HG02678 (cell line): ENCODE measurements around the gene DEFB127.
"Not testable (repeated sequence)": the region's sequence is repeated elsewhere in the genome, so short reads cannot be mapped to it uniquely, and the experiment has no call there.

Experiments used
- ATAC-seq: cut with Tn5 transposase; IDR thresholded peaks from one replicate; pipeline ENCODE4 v1.9.1; 2021; ENCODE audit warnings: mild to moderate bottlenecking, moderate library complexity; ENCODE audit not compliant: unreplicated experiment

DEFB127 gene

DNA sequence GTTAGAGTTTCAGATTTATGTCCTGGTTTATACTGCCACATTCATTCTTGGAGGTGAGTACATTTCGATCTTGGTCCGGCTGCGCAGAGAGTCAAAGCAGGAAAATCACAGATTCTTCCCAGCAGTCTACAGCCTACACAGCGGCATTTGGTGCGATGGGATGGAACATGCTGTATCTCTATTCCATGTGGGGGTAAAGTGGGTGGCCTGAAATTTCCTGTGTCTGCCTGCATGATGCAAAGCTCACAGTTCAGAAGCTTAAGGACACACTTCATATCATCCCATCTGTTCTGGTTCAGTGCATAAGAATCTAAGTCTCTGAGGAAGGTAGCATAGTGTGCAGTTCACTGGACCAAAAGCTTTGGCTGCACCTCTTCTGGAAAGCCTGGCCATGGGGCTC, at the start of gene DEFB127:
Gene DEFB127, plus strand, starts transcription at position 301 of the 400 bp plus-strand sequence. Its CDS starts 91 bp downstream, at position 392.
- no peak for ATAC-seq

DNA sequence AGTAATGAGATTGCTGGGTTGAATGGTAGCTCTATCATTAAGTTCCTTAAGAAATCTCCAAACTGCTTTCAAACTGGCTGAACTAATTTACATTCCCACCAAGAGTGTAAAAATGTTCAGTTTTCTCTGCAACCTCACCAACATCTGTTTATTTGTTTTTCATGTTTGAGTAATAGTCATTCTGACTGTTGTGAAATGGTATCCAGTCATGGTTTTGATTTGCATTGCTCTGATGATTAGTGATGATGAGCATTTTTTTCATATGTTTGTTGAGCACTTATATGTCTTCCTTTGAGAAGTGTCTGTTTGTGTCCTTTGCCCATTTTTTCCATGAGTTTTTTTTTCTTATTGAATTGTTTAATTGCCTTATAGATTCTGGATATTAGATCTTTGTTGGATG, 44.9 kb upstream of the DEFB127 start:
- ATAC-seq = no peak

GRCh38 chr20:117518-117917, 39.7 kb upstream of the DEFB127 start:
- no peak for ATAC-seq

DNA sequence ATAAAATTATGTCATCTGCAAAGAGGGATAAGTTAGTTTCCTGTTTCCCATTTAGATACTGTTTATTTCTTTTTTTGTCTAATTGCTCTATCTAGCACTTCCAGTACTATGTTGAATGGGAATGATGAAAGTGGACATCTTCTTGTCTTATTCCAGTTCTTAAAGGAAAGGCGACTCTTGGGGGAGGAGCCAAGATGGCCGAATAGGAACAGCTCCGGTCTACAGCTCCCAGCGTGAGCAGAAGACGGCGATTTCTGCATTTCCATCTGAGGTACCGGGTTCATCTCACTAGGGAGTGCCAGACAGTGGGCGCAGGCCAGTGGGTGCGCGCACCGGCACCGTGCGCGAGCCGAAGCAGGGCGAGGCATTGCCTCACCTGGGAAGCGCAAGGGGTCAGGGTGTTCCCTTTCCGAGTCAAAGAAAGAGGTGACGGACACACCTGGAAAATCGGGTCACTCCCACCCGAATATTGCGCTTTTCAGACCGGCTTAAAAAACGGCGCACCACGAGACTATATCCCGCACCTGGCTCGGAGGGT, 27.4 kb upstream of the DEFB127 start:
- ATAC-seq = not testable (repeated sequence)

DNA sequence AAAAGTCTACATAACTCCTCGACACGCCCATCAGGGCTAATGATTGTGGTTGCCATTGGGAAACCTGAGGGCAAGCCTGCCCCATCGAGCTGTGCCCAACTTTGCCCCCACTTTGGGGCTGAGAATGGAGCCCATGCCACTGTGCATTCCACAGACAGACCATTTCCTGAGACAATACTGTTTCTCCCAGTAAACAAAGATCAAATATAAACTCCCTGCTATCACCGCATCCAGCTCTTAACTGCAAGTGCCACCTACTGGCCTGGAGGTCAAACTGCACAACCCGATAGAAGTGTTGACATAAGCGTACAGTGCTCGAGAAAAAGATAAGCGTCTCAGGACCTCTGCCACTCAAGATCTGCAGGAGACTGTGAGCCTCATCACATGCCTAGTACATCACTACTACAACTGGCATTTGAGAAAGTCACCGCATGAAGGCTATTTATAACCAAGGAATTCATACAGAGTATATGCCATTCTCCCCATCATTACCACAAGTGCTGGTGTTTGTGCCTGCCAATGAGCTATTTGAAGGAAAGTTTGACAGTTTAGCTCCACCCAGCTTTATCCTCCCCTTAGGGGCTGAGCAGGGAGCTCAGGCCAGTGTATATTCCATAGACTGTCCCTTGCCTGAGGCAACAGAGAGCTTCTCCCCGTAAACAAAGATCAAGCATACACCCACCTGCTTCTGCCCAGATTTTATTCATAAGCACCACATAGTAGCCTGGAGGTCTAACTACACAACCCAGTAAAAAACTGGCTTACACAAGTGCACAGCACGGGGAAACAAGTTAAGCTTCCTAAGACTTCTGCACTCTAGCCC, 19.4 kb upstream of the DEFB127 start:
- no peak for ATAC-seq

DNA sequence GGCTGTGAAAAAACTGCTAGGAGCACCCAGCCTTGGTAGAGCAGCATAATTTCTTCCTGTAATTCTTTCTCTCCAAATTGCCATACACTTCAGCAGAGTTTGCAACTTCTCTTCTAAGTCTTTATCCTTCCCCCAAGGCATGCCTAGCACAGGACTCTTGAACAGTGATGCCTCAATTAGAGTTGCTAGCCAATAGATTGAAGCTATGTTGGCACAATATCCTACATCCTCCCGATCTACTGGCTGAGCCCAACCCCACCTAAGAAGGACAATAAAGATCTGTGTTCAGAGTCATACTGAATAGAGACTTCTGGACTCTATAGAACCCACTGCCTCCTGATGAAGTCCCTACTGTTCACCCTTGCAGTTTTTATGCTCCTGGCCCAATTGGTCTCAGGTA, 15.0 kb upstream of the DEFB127 start, which contains the start of gene DEFB126:
Gene DEFB126, plus strand, starts transcription at position 301 of the 400 bp plus-strand sequence. Its CDS starts 39 bp downstream, at position 340.
- ATAC-seq = no peak

DNA sequence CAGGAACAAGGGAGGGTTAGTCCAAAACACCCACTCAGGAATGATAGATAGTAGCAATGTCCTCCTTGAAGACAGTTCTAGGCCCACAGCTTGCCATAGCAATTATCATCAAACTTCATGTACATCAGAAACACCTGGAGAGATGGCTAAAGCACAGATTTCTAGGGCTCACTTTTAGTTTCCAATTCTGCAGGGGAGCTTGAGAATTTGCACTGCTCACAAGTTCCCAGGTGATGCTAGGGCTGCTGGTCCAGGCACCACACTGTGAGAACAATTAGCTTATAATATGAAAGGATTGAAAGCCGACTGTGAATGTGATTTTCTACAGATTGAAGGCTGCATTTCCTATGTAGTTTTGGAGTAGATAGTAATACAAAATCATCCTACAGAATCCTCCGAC, 11.4 kb upstream of the DEFB127 start:
- no peak for ATAC-seq

- ATAC-seq = no peak
These were observed 5.1 kb upstream of the DEFB127 start for GRCh38 chr20:152131-152530.

GRCh38 chr20:164618-165017, 7.4 kb downstream of the DEFB127 start:
- no peak for ATAC-seq

GRCh38 chr20:168876-169275, 11.6 kb downstream of the DEFB127 start:
- no peak for ATAC-seq

- no peak for ATAC-seq
These were observed 27.0 kb downstream of the DEFB127 start for GRCh38 chr20:184288-184687.

- no peak for ATAC-seq
These were observed 30.5 kb downstream of the DEFB127 start for GRCh38 chr20:187733-188132.

- no peak for ATAC-seq
These were observed 32.4 kb downstream of the DEFB127 start, which contains the start of gene DEFB128 for GRCh38 chr20:189611-190010. Gene DEFB128 (minus strand): TSS chr20:189711. CDS start chr20:189623, 88 bp downstream.

- ATAC-seq = no peak
These were observed 41.0 kb downstream of the DEFB127 start for GRCh38 chr20:198225-198624.

- ATAC-seq = no peak
These were observed 42.7 kb downstream of the DEFB127 start for GRCh38 chr20:199996-200395.

GRCh38 chr20:203630-204029, 46.4 kb downstream of the DEFB127 start:
- ATAC-seq = not testable (repeated sequence)
